Stimulated activated CD8-positive, alpha-beta memory T cell treated with anti-CD3 and anti-CD28 coated beads, Interleukin-7, amount 100 ng/mL, for 48 hours (primary cell): Measurements from ENCODE around the gene MILR1.
A peak's percentile ranks its signal among the peaks of the same experiment; 100 is the strongest.
"Not testable (repeated sequence)": the region's sequence is repeated elsewhere in the genome, so short reads cannot be mapped to it uniquely, and the experiment has no call there.

Experiments
- DNase-seq, 2 donors: peaks; one replicate each; pipeline ENCODE4 v3.0.0-alpha.2; 2020; ENCODE audit warnings: low read depth in 1 of 2; ENCODE audit errors: extremely low read depth in 1 of 2

Gene MILR1

DNA sequence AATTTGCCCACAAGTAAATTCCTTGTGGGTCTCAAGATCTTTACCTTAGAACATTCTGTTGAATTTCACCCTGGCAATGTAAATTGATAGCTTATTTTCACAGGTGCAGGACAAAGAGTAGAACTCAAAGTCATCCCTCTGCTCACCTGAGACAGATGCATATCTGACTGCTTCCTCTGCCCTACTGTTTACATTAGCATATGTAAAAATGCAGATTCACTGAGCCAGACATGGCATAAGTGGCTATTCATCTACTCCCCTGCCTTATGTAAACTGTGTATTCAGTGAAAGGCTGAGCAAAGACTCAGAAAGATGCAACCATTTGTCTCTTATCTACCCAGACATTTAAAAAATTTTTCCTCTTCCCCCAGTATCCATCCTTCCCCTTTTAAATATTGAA lies 22.3 kb upstream of the MILR1 start:
- no peak for DNase-seq

DNA sequence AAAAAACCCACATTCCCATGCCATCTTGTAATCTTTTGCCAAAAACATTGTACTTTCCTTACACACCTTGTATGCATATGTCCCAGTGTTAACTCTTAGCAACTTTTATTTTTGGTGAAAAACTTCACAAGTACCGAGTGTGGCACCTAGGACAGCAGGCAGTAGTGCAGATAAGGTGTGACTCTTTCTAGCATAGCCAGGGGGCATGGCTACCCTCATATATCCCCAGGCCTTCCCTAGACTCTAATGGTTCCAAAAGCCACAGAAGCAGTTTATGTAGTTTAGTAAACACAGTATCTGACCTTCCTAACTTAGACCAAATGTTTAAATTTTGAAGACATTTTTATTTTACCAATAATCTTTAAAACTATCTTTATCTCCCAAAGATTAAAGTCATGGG lies 20.5 kb upstream of the MILR1 start:
- no peak for DNase-seq

DNA sequence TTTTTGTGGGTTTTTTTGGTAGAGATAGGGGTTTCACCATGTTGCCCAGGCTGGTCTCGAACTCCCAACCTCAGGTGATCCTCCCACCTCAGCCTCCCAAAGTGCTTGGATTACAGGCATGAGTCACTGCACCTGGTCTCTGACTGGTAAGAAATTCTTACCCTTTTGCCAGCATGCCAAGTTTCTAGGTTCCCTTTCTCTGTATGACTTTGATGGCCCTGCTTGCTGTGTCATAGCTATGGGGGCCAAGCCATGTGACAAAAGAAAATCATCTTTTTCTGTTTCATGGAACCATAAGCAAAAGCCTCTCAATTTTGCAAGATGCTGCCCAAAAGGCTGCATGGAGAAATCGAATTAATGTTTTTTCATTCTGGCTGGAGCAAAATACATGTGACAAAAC lies 18.9 kb upstream of the MILR1 start:
- DNase-seq, result not testable (repeated sequence)

DNA sequence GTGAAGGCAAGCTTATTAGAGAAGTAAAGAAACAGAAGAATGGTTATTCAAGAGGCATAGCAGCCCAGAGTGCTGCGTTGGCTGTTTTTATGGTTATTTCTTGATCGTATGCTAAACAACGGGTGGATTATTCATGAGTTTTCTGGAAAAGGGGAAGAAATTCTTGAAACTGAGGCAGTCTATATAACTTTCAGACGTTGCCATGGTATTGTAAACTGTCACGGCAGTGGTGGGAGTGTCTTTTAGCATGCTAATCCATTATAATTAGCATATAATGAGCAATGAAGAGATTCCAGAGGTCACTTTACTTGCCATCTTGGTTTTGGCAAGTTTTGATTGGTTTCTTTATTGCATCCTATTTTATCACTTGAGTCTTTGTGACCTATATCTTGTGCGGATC lies 17.4 kb upstream of the MILR1 start:
- DNase-seq, result no peak

DNA sequence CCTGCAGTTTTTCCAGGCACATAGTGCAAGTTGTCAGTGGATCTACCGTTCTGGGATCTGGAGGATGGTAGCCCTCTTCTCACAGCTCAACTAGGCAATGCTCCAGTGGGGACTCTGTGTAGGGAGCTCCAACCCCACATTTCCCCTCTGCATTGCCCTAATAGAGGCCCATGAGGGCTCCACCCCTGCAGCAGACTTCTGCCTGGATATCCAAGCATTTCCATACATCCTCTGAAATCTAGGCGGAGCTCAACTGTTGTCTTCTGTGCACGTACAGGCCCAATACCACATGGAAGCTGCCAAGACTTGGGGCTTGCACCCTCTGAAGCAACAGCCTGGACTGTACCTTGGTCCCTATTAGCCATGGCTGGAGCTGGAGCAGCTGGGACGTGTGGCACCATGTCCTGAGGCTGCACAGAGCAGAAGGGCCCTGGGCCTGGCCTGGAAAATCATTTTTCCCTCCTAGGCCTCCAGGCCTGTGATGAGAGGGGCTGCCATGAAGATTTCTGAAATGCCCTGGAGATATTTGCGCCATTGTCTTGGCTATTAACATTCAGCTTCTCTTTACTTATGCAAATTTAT lies 10.9 kb upstream of the MILR1 start:
- no peak for DNase-seq

DNA sequence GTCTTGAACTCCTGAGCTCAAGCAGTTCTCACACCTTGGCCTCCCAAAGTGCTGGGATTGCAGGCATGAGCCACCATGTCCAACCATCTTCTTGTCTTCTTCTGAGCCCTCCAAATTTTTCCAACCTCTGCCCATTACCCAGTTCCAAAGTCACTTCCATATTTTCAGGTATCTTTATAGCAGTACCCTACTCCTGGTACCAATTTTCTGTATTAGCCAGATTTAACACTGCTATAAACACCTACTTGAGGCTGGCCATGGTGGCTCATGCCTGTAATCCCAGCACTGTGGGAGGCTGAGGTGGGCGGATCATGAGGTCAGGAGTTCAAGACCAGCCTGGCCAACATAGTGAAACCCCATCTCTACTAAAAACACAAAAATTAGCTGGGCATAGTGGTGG lies 9.4 kb upstream of the MILR1 start:
- not testable (repeated sequence) for DNase-seq

DNA sequence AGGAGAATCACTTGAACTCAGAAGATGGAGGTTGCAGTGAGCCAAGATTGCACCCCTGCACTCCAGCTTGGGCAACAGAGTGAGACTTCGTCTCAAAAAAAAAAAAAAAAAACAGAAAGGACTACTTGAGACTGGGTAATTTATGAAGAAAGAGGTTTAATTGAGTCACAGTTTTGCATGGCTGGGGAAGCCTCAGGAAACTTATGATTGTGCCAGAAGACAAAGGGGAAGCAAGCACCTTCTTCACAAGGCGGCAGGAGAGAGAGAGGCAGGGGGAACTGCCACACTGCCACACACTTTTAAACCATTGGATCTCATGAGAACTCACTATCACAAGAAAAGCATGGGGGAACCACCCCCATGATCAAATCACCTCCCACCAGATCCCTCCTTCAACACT lies 9.0 kb upstream of the MILR1 start:
- DNase-seq, result no peak

DNA sequence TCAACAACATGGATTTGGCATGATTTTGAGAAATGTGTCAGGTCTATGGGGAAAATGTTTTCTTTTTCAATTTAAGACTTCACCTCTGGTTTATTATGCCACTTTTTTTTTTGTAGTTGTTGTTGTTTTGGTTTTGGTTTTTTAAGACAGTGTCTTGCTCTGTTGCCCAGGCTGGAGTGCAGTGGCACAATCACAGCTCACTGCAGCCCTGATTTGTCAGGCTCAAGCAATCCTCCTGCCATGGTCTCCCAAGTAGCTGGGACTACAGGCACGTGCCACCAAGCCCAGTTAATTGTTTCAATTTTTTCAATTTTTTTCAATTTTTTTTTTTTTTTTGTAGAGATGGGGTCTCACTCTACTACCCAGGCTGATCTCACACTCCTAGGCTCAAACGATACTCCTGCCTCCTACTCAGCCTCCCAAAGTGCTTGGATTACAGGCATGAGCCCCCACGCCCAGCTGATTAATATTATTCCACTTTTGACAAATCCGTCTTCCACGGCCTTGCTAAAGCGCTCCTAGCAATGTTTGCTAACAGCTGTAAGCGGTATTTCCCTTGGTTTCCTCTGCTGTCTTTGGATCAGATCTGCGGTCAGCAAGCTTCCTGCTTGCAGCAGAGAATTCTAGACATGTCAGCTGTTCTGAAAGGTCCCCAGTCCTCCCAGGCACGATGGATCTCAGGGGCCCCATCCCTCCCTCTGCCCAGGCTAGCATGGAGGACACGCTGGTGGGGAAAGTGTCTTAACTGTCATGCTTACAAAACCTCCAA lies 7.0 kb upstream of the MILR1 start:
- DNase-seq, result peak in 1 of 2 donors; percentile 8

DNA sequence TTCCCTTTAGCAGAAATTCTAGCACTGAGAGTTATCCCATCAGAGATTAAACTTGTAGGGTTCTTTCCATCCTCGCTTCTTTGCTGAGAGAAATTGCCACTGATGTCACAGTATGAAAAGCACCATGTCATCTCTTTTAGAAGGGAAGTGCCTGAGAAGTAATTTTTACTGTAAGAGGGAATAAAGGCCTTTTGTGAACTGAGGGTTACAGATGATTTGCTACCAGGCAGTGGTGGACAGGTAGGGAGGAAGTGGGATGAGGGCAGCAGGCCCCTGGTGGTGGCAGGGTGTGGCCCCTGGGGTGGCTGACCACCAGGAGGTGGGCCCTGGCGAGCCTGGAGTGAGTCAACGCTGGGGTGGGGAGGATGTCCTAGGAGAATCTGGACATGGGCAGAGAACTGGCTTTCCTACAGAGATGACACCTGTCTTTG lies 6.4 kb upstream of the MILR1 start:
- DNase-seq, result no peak

DNA sequence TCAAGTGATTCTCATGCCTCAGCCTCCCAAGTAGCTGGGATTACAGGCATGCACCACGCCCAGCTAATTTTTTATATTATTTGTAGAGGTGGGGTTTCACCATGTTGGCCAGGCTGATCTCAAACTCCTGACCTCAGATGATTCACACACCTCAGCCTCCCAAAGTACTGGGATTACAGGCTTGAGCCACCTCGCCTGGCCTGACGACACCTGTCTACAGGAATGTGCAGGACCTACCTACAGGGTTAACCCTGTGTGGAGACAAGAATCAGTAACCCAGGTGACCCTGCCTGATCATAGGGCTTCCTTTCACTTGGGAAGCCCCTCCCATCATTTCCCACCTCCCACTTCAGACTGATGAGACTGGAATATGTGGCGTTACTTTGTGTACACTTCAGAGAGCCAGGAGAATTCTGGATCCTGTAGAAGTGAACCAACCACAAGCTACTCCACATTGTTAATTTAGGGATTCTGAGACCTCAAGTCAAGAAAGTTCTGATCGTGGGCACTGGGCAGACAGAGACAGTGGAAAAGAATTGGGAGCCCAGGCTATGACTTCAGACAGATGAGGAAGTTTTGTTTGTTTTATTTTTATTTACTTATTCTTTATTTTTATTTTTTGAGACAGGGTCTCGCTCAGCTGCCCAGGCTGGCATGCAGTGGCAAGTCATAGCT lies 5.7 kb upstream of the MILR1 start:
- DNase-seq, result no peak

DNA sequence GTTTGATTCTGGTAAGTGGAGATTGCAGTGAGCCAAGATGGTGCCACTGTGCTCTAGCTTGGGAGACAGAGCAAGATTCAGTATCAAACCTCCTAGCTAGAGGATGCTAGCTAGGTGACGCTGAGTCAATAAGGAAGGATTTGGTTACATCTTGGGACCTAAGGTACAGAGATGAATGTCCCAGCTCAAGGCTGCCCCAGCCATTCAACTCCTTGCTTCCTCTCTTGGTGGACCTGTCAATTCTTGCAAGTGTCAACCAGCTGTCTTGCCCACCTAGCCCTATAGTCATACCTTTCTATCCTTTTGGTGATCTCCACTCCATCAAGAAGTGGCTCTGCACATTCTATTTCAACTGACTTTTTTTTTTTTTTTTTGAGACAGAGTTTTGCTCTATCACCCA lies 1.4 kb upstream of the MILR1 start:
- no peak for DNase-seq

DNA sequence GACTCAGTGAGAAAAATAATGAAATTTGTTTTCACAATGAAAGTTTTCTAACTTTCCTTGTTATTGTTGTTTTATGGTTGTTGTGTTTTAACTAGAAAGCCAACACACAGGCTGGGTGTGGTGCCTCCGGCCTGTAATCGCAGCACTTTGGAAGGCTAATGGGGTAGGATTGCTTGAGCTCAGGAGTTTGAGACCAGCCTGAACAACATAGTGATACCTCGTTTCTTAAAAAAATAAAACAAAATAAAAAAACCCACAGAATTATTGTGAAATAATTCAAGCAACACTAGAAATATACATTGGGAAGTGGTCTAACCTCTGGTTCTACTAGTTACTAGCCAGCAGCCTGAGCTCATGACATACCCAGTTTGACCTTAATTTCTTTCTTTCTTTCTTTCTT lies 630 bp downstream of the MILR1 start:
- DNase-seq, result no peak

DNA sequence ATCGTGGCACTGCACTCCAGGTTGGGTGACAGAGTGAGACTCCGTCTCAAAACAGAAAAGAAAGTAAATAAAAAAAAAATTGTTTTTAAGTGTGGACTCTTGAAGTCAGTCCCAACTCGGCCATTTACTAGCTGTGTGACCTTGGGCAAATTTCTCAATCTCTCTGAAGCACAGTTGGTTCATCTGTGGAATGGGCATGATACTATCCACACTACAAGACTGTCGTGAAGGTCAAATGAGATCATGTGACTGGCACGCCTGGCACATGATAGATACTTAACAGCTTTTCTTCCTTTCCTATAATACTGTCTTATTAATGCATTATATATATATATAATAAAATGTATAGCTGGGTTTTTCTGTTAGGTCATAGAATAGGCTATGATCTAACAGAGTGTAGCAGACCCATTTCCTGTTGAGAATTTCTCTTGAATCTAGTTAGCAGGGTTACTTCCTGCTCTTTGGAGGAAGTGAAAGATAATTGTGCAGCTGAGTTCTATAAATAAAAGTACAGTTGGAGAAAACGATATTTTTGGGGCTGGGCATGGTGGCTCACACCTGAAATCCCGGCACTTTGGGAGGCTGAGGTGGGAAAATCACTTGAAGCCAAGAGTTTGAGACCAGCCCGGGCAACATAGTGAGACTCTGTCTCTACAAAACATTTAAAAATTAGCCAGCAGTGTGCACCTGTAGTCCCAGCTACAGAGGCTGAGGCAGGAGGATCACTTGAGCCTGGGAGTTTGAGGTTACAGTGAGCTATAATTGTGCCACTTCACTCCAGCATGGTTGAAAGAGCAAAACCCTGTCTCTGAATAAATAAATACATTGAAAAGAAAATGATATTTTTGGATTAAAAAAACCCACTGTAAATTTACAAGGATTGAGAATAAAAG lies 7.3 kb downstream of the MILR1 start:
- no peak for DNase-seq

DNA sequence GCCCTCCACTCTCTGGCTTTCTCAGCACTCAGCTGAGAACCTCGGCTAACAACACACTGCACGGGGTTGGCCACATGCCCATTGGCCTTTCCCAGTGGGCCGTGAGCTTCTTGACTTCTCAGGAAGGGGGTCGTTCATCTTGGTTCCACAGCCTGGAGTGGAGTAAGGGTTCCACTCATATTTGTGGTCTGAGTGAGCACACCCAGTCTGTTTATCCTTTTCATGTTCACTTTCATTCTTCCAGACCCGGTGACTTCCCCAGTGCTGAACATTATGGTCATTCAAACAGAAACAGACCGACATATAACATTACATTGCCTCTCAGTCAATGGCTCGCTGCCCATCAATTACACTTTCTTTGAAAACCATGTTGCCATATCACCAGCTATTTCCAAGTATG lies 8.2 kb downstream of the MILR1 start:
- no peak for DNase-seq

DNA sequence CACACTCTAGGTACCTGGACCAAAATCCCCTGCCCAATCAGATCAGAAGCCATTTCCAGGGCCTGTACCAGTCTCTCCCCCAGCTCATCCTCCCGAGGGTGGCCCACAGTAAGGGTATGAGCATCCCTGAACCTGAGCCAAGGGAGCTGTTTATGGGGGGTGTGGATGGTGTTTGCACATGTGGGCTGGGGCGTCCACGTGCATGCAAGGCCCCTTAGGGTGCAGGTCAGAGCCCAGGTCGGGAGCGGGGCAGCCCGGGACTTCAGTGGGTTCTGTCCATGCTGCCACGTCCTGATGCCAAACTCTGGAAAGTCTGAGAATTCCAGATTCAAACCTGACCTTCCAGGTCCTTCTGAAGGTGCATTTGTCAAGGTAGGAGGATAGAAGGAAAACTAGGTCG lies 9.8 kb downstream of the MILR1 start:
- no peak for DNase-seq

DNA sequence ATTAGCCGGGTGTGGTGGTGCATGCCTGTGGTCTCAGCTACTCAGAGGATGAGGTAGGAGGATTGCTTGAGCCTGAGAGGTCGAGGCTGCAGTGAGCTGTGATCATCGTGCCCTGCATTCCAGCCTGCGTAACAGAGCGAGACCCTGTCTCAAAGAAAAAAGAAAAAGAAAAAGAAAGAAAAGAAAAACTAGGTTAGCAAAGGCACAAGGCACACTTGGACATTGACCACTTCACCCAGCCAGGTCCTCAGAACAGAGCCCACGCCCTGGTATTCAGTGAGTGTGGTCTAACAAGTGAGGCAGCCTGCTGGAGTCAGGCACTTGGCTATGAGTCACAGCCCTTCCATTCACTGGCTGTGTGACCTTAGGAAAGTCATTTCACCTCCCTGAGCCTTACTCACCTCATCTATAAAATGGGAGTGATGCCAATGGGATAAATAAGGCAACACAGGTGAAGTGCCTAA lies 10.4 kb downstream of the MILR1 start:
- no peak for DNase-seq

DNA sequence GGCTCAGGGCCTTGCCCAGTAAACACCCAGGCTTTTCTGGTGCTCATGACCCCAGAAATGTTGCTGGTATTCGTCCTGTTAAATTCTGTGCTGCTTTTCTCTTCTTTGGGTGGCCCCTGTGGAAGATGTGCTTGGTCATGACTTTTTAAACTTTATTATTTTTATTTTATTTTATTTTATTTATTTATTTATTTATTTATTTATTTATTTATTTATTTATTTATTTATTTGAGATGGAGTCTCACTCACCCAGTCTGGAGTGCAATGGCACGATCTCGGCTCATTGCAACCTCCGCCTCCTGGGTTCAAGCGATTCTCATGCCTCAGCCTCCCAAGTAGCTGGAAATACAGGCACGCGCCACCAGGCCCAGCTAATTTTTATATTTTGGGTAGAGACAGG lies 10.9 kb downstream of the MILR1 start:
- not testable (repeated sequence) for DNase-seq

DNA sequence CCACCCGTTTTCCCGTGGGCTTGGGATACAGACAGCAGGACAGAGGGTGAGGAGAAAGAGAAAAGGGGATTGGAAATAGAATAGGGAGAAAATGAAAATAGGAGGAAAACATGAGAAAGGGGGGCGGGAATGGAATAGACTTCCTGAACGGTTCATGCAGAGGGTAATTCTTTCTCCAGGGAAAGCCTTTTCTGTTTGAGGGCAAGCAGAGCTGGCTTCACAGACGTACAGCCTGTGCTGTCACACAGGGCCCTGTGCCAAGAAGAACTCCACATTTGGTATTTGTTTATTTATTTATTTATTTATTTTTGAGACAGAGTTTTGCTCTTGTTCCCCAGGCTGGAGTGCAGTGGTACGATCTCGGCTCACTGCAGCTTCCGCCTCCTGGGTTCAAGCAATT lies 12.0 kb downstream of the MILR1 start:
- DNase-seq, result no peak

DNA sequence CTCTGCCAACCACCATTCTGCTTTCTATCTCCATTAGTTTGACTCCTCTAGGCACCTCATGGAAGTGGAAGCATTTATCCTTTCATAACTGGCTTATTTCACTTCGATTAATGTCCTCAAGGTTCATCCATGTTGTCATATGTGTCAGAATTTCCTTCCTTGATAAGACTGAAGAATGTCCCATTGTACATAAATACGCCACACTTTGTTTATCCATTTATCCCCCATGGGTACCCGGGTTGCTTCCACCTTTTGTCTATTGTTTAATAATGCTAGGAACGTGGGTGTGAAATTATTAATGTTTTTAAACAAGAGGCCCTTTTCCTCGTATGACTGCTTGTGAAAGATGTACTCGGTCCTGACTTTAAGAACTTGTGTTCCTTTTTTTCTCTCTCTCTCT lies 12.9 kb downstream of the MILR1 start:
- DNase-seq, result no peak

DNA sequence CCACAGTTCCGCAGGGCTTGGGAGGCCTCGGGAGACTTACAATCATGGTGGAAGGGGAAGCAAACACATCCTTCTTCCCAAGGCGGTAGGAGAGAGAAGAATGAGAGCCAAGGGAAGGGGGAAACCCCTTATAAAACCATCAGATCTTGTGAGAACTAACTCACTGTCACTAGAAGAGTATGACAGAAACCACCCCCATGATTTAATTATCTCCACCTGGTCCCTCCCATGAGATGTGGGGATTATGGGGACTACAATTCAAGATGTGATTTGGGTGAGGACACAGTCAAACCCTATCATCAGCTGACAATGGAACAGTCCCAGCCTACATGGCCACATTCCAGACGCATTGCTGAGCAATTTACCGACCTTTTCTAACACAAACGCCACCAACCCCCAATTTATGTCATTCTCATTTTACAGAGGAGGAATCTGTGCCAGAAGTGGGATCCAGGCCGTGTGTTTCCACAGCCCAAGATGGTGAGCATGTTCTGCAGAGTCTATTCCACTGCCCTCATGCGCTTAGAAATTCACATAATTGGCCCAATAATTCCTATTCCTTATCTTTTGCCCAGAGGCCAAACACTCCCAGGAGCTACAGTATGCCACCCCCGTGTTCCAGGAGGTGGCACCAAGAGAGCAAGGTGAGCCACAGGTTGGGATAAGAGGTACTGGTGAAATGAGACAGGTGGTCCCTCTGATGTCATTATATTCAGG lies 17.3 kb downstream of the MILR1 start:
- no peak for DNase-seq

DNA sequence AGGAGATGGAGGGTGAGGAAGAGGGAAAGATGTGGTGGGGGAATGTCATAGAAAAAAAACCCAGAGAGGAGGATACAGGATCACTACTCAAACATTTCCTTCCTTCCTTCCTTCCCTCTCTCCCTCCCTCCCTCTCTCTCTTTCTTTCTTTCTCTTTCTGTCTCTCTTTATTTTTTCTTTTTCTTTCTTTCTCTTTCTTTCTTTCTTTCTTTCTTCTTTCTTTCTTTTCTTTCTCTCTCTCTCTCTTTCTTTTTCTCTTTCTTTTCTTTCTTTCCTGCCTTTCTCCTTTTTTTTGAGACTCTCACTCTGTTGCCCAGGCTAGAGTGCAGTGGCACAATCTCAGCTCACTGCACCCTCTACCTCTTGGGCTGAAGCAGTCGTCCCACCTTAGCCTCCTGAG lies 17.9 kb downstream of the MILR1 start:
- DNase-seq, result not testable (repeated sequence)
